ENCODE measurements around the gene GAA. TPM values are rescaled to one million over a fixed set of nuclear protein-coding genes. Genes with fewer than 3 reads are reported as not detected.

GAA gene
- total RNA-seq, 1 experiment from 2014 or later = 131 TPM

GRCh38 chr17:80101946-80102663 lies 724 bp downstream of the GAA start:
- ChIA-PET POLR2A (interaction anchor here (1.0 to 1.5 kb wide), 9 partner anchors 10 to 95 kb away, joined by 3 to 6 read pairs (median 4); no protein-coding TSS in a partner anchor), CTCF (interaction anchor here (0.6 to 1.5 kb wide), 34 partner anchors 8 to 356 kb away, joined by 3 to 42 read pairs (median 4); partner anchors contain the start of genes CBX8, ENDOV, SGSH and SLC26A11), RAD21 (ENCODE audit: low non-redundant PET in 1 of 2, low total read pairs in 2 of 2, uncharacterized antibody in 2 of 2, unreplicated experiment in 2 of 2) (interaction anchor here (0.5 to 1.8 kb wide), 3 partner anchors 19 to 883 kb away, joined by 3 to 5 read pairs (median 3); no protein-coding TSS in a partner anchor)
- Histone ChIP-seq H3K9me3 (ENCODE audit: control insufficient read depth in 1 of 2, insufficient read depth in 1 of 2, low read depth in 1 of 2, low read length in 2 of 2) (no peaks in the 10 kb centered on the region), H3K9ac (ENCODE audit: low read length) (peak overlapping the region; percentile 66), H3K4me3 (replicated peaks in 1 of 2; ENCODE audit: low read depth in 1 of 2, low read length in 2 of 2) (peak overlapping the region; percentile 71 to 99), H3K27me3 (ENCODE audit: insufficient read depth, low read length) (no peaks in the 10 kb centered on the region), H2AFZ (ENCODE audit: low read depth, low read length, poor library complexity, severe bottlenecking) (no peak overlapping the region), H3K36me3 (ENCODE audit: control insufficient read depth in 1 of 2, insufficient read depth in 2 of 2, low read length in 2 of 2) (peaks cover 0 to 5% of the 10 kb centered on the region in 2 experiments; a peak in 2 of 4 replicates), H3K27ac (ENCODE audit: low read depth, low read length) (peak overlapping the region; percentile 83), H3K79me2 (ENCODE audit: insufficient read depth, low read length) (peaks cover 7% of the 10 kb centered on the region; the same call in 1 of the 2 replicates), H3K9me2 (ENCODE audit: insufficient read depth) (no peaks in the 10 kb centered on the region), H4K20me1 (ENCODE audit: insufficient read depth) (no peaks in the 10 kb centered on the region), H3K4me2 (ENCODE audit: low read length) (peak overlapping the region; percentile 100), H3K4me1 (ENCODE audit: control insufficient read depth in 1 of 2, insufficient read depth in 2 of 2, low read length in 2 of 2) (peaks cover 27 to 33% of the 10 kb centered on the region in 2 experiments)
- ATAC-seq = peak; percentile 21
- no peak for DNase-seq (ENCODE audit: low read depth, low spot score)
- TSS peak; percentile 57 for BruUV-seq (replicated peaks)
- TF ChIP-seq EZH2phosphoT487 (IDR thresholded peaks at IDR 0.05; ENCODE audit: borderline replicate concordance) (no peak), YY1 (IDR thresholded peaks at IDR 0.05; ENCODE audit: extremely low read depth, insufficient replicate concordance, low read depth, low read length) (no peak), SIN3A (IDR thresholded peaks at IDR 0.05; ENCODE audit: low read depth) (no peak), FOSL1 (IDR thresholded peaks at IDR 0.05; ENCODE audit: low read depth) (no peak), TCF7L2 (IDR thresholded peaks at IDR 0.05; ENCODE audit: borderline replicate concordance, extremely low read depth, insufficient read depth, insufficient read length) (no peak), MAX (IDR thresholded peaks at IDR 0.05) (no peak), CEBPB (IDR thresholded peaks at IDR 0.05; ENCODE audit: low read depth) (no peak), CBX3 (IDR thresholded peaks at IDR 0.05; ENCODE audit: low read depth) (no peak), EZH2 (IDR thresholded peaks at IDR 0.05) (no peak), SP1 (IDR thresholded peaks at IDR 0.05; ENCODE audit: low read depth) (no peak), CTCF (IDR thresholded peaks at IDR 0.05 in 2 of 3, conservative IDR thresholded peaks at IDR 0.05 in 1 of 3; ENCODE audit: borderline replicate concordance in 1 of 3, insufficient read depth in 1 of 3, low read depth in 2 of 3, low read length in 2 of 3) (no peak), RAD21 (IDR thresholded peaks at IDR 0.05; ENCODE audit: low read depth) (no peak), POLR2A (IDR thresholded peaks at IDR 0.05; ENCODE audit: borderline replicate concordance, extremely low read depth, insufficient read depth, insufficient read length) (no peak), ATF3 (IDR thresholded peaks at IDR 0.05) (no peak), EGR1 (IDR thresholded peaks at IDR 0.05; ENCODE audit: low read depth) (no peak), JUND (IDR thresholded peaks at IDR 0.05) (no peak), ZBTB33 (IDR thresholded peaks at IDR 0.05; ENCODE audit: extremely low read depth, insufficient replicate concordance, low read length) (no peak), REST (IDR thresholded peaks at IDR 0.05; ENCODE audit: low read depth) (no peak)
- intact Hi-C loops (cut with micrococcal nuclease) = loop anchor here (1.0 kb wide), 1 partner anchor 151 kb away; no protein-coding TSS in a partner anchor

Measured in HCT116 (cell line).